SK-N-SH (cell line): Measurements from ENCODE around the gene ICE1. TPM values are rescaled to one million over a fixed set of nuclear protein-coding genes. Genes with fewer than 3 reads are reported as not detected.

Experiments used
- CTCF ChIA-PET: fragments of 300-600, 350-600 bp; formaldehyde crosslinking; extraction: SDS; loops from one replicate; lab custom pipeline; 2021; lab: Yijun Ruan, JAX
- POLR2A ChIA-PET: fragments of 350-600 bp; sonication (Branson Sonifier 250); formaldehyde crosslinking; extraction: SDS; loops from one replicate; lab custom pipeline; 2020; ENCODE audit warnings: antibody characterized with exemption, inconsistent platforms; lab: Yijun Ruan, JAX
- DNase-seq: peaks from one replicate; pipeline ENCODE4 v3.0.0; 2012
- H2AFZ ChIP-seq: fragments of 200-600 bp; sonication (generic); 2 replicates; pipeline ENCODE4 v1.8.1; 2016; ENCODE audit warnings: antibody characterized with exemption, mild to moderate bottlenecking, low read depth
- H3F3A ChIP-seq: fragments of 200-600 bp; sonication (generic); replicated peaks from 2 replicates; pipeline ENCODE3; 2016; ENCODE audit warnings: antibody characterized with exemption, mild to moderate bottlenecking; ENCODE audit not compliant: insufficient read depth
- H3K27ac ChIP-seq, 2 experiments: fragments of 200-500 bp in 1 of 2; fragments of 200-600 bp in 1 of 2; sonication (Bioruptor generic) in 1 of 2; sonication (generic), shearing (Covaris generic) in 1 of 2; 2 replicates each; pipeline versions ENCODE4 v1.5.1 to v1.6.1; 2014 to 2016; ENCODE audit warnings: low read depth in 2 of 2, inconsistent platforms in 1 of 2, low read length in 1 of 2, mild to moderate bottlenecking in 1 of 2, mixed read lengths in 1 of 2
- H3K27me3 ChIP-seq: fragments of 200-600 bp; sonication (generic), shearing (Covaris generic); 2 replicates; pipeline ENCODE4 v1.6.1; 2016; ENCODE audit warnings: mixed run types; ENCODE audit not compliant: insufficient read depth
- H3K36me3 ChIP-seq, 2 experiments: fragments of 200-500 bp in 1 of 2; fragments of 200-600 bp in 1 of 2; sonication (Bioruptor generic) in 1 of 2; sonication (generic) in 1 of 2; replicated peaks in 1 of 2; 2 replicates each; pipeline versions ENCODE3 to v1.5.1; 2014 to 2016; ENCODE audit warnings: low read length in 1 of 2, mild to moderate bottlenecking in 1 of 2; ENCODE audit not compliant: insufficient read depth in 2 of 2, control insufficient read depth in 1 of 2
- H3K4me1 ChIP-seq, 2 experiments: fragments of 200-500 bp in 1 of 2; fragments of 200-600 bp in 1 of 2; sonication (Bioruptor generic) in 1 of 2; sonication (generic), shearing (Covaris generic) in 1 of 2; 2 replicates each; pipeline versions ENCODE4 v1.5.1 to v1.6.1; 2014 to 2016; ENCODE audit warnings: low read depth in 1 of 2, low read length in 1 of 2, mixed run types in 1 of 2; ENCODE audit not compliant: insufficient read depth in 2 of 2, control insufficient read depth in 1 of 2
- H3K4me2 ChIP-seq: fragments of 200-600 bp; sonication (generic), shearing (Covaris generic); 2 replicates; pipeline ENCODE4 v1.6.1; 2017; ENCODE audit warnings: mixed run types
- H3K4me3 ChIP-seq, 2 experiments: fragments of 200-500 bp in 1 of 2; fragments of 200-600 bp in 1 of 2; sonication (Bioruptor generic) in 1 of 2; sonication (generic), shearing (Covaris generic) in 1 of 2; 2 replicates each; pipeline versions ENCODE4 v1.5.1 to v1.8.1; 2014 to 2016; ENCODE audit warnings: low read depth in 2 of 2, inconsistent platforms in 1 of 2, low read length in 1 of 2, mild to moderate bottlenecking in 1 of 2, mixed read lengths in 1 of 2, moderate library complexity in 1 of 2
- H3K79me2 ChIP-seq: fragments of 200-600 bp; sonication (generic); 2 replicates; pipeline ENCODE4 v1.8.1; 2017; ENCODE audit warnings: mild to moderate bottlenecking; ENCODE audit not compliant: insufficient read depth
- H3K9ac ChIP-seq: fragments of 200-600 bp; sonication (generic); 2 replicates; pipeline ENCODE4 v1.6.1; 2017; ENCODE audit warnings: mixed run types
- H3K9me2 ChIP-seq: fragments of 200-600 bp; sonication (generic); 2 replicates; pipeline ENCODE4 v1.6.1; 2017; ENCODE audit warnings: mixed run types
- H3K9me3 ChIP-seq: fragments of 200-600 bp; sonication (generic); 2 replicates; pipeline ENCODE4 v1.6.1; 2017; ENCODE audit warnings: mixed run types, mild to moderate bottlenecking, moderate library complexity
- H4K20me1 ChIP-seq: fragments of 200-600 bp; sonication (generic); 2 replicates; pipeline ENCODE4 v1.6.1; 2017; ENCODE audit warnings: mild to moderate bottlenecking, mixed run types; ENCODE audit not compliant: insufficient read depth
- CHD2 ChIP-seq: fragments of 150-350 bp; IDR thresholded peaks from 2 replicates; pipeline ENCODE4 v1.6.1; 2018; ENCODE audit warnings: low read length; ENCODE audit not compliant: partially characterized antibody
- CTCF ChIP-seq: fragments of 200-600 bp; sonication (generic); IDR thresholded peaks from 2 replicates; pipeline ENCODE4 v1.6.1; 2017; ENCODE audit warnings: antibody characterized with exemption, mild to moderate bottlenecking, moderate library complexity
- ELF1 ChIP-seq: IDR thresholded peaks from 2 replicates; pipeline ENCODE4 v1.4.0; 2012
- EZH2phosphoT487 ChIP-seq: fragments of 200-600 bp; sonication (generic); IDR thresholded peaks from 2 replicates; pipeline ENCODE4 v1.6.1; 2017; ENCODE audit warnings: low read depth, mixed run types, mild to moderate bottlenecking, antibody characterized with exemption, moderate library complexity, borderline replicate concordance
- FOSL2 ChIP-seq: IDR thresholded peaks from 2 replicates; pipeline ENCODE4 v1.4.0; 2012; ENCODE audit warnings: low read depth, mild to moderate bottlenecking, moderate library complexity, borderline replicate concordance
- FOXJ3 ChIP-seq: sonication (generic); formaldehyde crosslinking; IDR thresholded peaks from 2 replicates; pipeline ENCODE4 v1.5.1; 2020; ENCODE audit warnings: mild to moderate bottlenecking, missing genetic modification reagents
- FOXM1 ChIP-seq: IDR thresholded peaks from 2 replicates; pipeline ENCODE4 v1.4.0; 2012; ENCODE audit warnings: low read depth, mild to moderate bottlenecking
- GATA2 ChIP-seq: sonication (generic); formaldehyde crosslinking; IDR thresholded peaks from 2 replicates; pipeline ENCODE4 v1.5.0; 2020; ENCODE audit warnings: mild to moderate bottlenecking, missing genetic modification reagents
- JUND ChIP-seq: IDR thresholded peaks from 2 replicates; pipeline ENCODE4 v1.4.0; 2012
- MEF2A ChIP-seq: IDR thresholded peaks from 2 replicates; pipeline ENCODE4 v1.4.0; 2012; ENCODE audit warnings: low read depth, borderline replicate concordance
- POLR2AphosphoS5 ChIP-seq: IDR thresholded peaks from 2 replicates; pipeline ENCODE4 v1.6.1; 2012; ENCODE audit warnings: low read depth, low read length
- RAD21 ChIP-seq: IDR thresholded peaks from 2 replicates; pipeline ENCODE4 v1.6.1; 2012; ENCODE audit warnings: mild to moderate bottlenecking, low read length
- RFX5 ChIP-seq: IDR thresholded peaks from 2 replicates; pipeline ENCODE4 v1.6.1; 2012; ENCODE audit warnings: mild to moderate bottlenecking, improper control_type of control experiment, low read length
- RXRA ChIP-seq: IDR thresholded peaks from 2 replicates; pipeline ENCODE4 v1.4.0; 2012; ENCODE audit warnings: low read depth, mild to moderate bottlenecking, borderline replicate concordance
- SIN3A ChIP-seq: IDR thresholded peaks from 2 replicates; pipeline ENCODE4 v1.6.1; 2012; ENCODE audit warnings: low read depth, mild to moderate bottlenecking, low read length, moderate library complexity, borderline replicate concordance
- SMC3 ChIP-seq: IDR thresholded peaks from 2 replicates; pipeline ENCODE4 v1.6.1; 2012; ENCODE audit warnings: low read depth, low read length, improper control_type of control experiment
- TAF1 ChIP-seq: IDR thresholded peaks from 2 replicates; pipeline ENCODE4 v1.6.1; 2012; ENCODE audit warnings: low read depth, mild to moderate bottlenecking, low read length, moderate library complexity, borderline replicate concordance
- USF1 ChIP-seq: IDR thresholded peaks from 2 replicates; pipeline ENCODE4 v1.4.0; 2012; ENCODE audit warnings: low read depth, borderline replicate concordance
- WGBS: methylation state at CpG from one replicate; pipeline ENCODE4 v1.1.6; 2017; ENCODE audit warnings: low lambda C conversion rate; 5-methylcytosine and 5-hydroxymethylcytosine counted together
- polyA plus RNA-seq, 3 experiments: library from polyadenylated mRNA; depleted of rRNA; stranded (reverse); fragments of >200 nt; gene quantifications; 2 replicates each; pipeline ENCODE4 v1.2.3, GENCODE V29; 2012

ICE1 gene
- polyA plus RNA-seq, 1 of the 3 experiments (the other 2 are of a cell fraction) = 9.4 TPM

- Histone ChIP-seq H3K9me3 (no peaks in the 10 kb centered on the region; the same call in 1 of the 2 replicates), H3K27ac (no peak overlapping the region), H3K4me1 (peaks cover 0 to 3% of the 10 kb centered on the region in 2 experiments; a peak in 1 of 4 replicates), H3K27me3 (no peaks in the 10 kb centered on the region), H2AFZ (no peak overlapping the region), H3K9me2 (no peaks in the 10 kb centered on the region), H3K79me2 (no peaks in the 10 kb centered on the region), H3K4me2 (no peak overlapping the region), H4K20me1 (no peaks in the 10 kb centered on the region), H3F3A (no peaks in the 10 kb centered on the region), H3K9ac (no peak overlapping the region), H3K4me3 (no peak overlapping the region), H3K36me3 (no peaks in the 10 kb centered on the region)
- WGBS = 25% methylated on average over 5 of the region's 5 CpGs
- TF ChIP-seq EZH2phosphoT487 = no peak
- TF ChIP-seq ELF1 = no peak
- no peak for TF ChIP-seq FOSL2
- TF ChIP-seq JUND = no peak
- no peak for TF ChIP-seq FOXM1
- no peak for TF ChIP-seq RFX5
- no peak for TF ChIP-seq MEF2A
- no peak for TF ChIP-seq SIN3A
- no peak for TF ChIP-seq GATA2 (CRISPR knock-in tag)
- no peak for TF ChIP-seq FOXJ3 (CRISPR knock-in tag)
- no peak for TF ChIP-seq RXRA
- ChIA-PET POLR2A (no interaction called here), CTCF (no interaction called here)
- no peak for DNase-seq
Observed at GRCh38 chr5:5531371-5531770, 108.9 kb downstream of the ICE1 start.

GRCh38 chr5:5532306-5533076 is 110.0 kb downstream of the ICE1 start:
- ChIA-PET POLR2A (no interaction called here), CTCF (interaction anchor here (0.9 kb wide), 1 partner anchor 8 kb away, joined by 3 read pairs; no protein-coding TSS in a partner anchor)
- Histone ChIP-seq H4K20me1 (no peaks in the 10 kb centered on the region), H3K27ac (no peak overlapping the region), H3K4me2 (no peak overlapping the region), H3K9me2 (no peaks in the 10 kb centered on the region)
- 36% methylated on average over 13 of the region's 13 CpGs for WGBS
- no peak for TF ChIP-seq CHD2
- TF ChIP-seq TAF1 = no peak
- TF ChIP-seq EZH2phosphoT487 = no peak
- TF ChIP-seq MEF2A = no peak
- no peak for TF ChIP-seq SIN3A
- TF ChIP-seq RFX5 = no peak
- no peak for TF ChIP-seq POLR2AphosphoS5
- no peak for TF ChIP-seq USF1
- TF ChIP-seq SMC3 = no peak
- no peak for TF ChIP-seq RAD21
- TF ChIP-seq RXRA = no peak
- no peak for TF ChIP-seq CTCF
- TF ChIP-seq JUND = no peak
- TF ChIP-seq, all 33 proteins: peak for 0
- Histone ChIP-seq H3K9me3 (no peaks in the 10 kb centered on the region; the same call in 1 of the 2 replicates), H3K36me3 (no peaks in the 10 kb centered on the region), H3K9ac (no peak overlapping the region), H3K79me2 (no peaks in the 10 kb centered on the region), H3K4me1 (peaks cover 0 to 8% of the 10 kb centered on the region in 2 experiments; a peak in 1 of 4 replicates), H3K4me3 (no peak overlapping the region), H3K27me3 (no peaks in the 10 kb centered on the region), H3F3A (no peaks in the 10 kb centered on the region), H2AFZ (no peak overlapping the region)
- no peak for DNase-seq
